Endothelial cell of umbilical vein (primary cell): ENCODE data around the gene TANGO2. TPM values are rescaled to one million over a fixed set of nuclear protein-coding genes. Genes with fewer than 3 reads are reported as not detected.

ENCODE experiments used
- BruUV-seq: library from RNA; stranded (reverse); fragments of 400-500 nt; replicated peaks from 2 replicates; lab custom pipeline; 2021; lab: Mats Ljungman, UMichigan
- CTCF ChIA-PET: fragments of 300-600, 350-600 bp; sonication (Branson Sonifier 250); formaldehyde crosslinking; loops from one replicate; lab custom pipeline; 2021; ENCODE audit warnings: antibody characterized with exemption, inconsistent platforms; lab: Charles Lee
- POLR2A ChIA-PET: fragments of 300-600, 350-600 bp; sonication (Branson Sonifier 250); formaldehyde crosslinking; loops from one replicate; lab custom pipeline; 2021; ENCODE audit warnings: antibody characterized with exemption, inconsistent platforms; lab: Charles Lee
- DNase-seq: peaks from one replicate; pipeline ENCODE4 v3.0.0-alpha.2; 2011; ENCODE audit warnings: low read depth, low spot score
- FAIRE-seq: peaks from 2 replicates; lab custom pipeline; 2011; peaks lifted over from hg19 to GRCh38; lab: Jason Lieb, UNC
- H2AFZ ChIP-seq: 2 replicates; pipeline ENCODE4 v1.6.0; 2012; ENCODE audit warnings: low read depth, low read length, control low read depth, inconsistent platforms
- H3K27ac ChIP-seq: 2 replicates; pipeline ENCODE4 v1.5.1; 2011; ENCODE audit warnings: low read depth, mild to moderate bottlenecking, control low read depth, low read length, moderate library complexity; ENCODE audit not compliant: insufficient read depth
- H3K27me3 ChIP-seq, 2 experiments: 2 replicates each; pipeline versions ENCODE4 v1.6.0 to v1.6.1; 2011; ENCODE audit warnings: low read length in 2 of 2, mixed read lengths in 1 of 2; ENCODE audit not compliant: control insufficient read depth in 2 of 2, insufficient read depth in 2 of 2
- H3K36me3 ChIP-seq, 2 experiments: 2 replicates in 1 of 2; 3 replicates in 1 of 2; pipeline ENCODE4 v1.5.1; 2011; ENCODE audit warnings: low read length in 2 of 2, mild to moderate bottlenecking in 1 of 2, moderate library complexity in 1 of 2; ENCODE audit not compliant: control insufficient read depth in 2 of 2, insufficient read depth in 2 of 2; ENCODE audit errors: extremely low read depth in 1 of 2
- H3K4me1 ChIP-seq: 3 replicates; pipeline ENCODE4 v1.5.1; 2011; ENCODE audit warnings: mild to moderate bottlenecking, low read length; ENCODE audit not compliant: control insufficient read depth, insufficient read depth; ENCODE audit errors: extremely low read depth
- H3K4me2 ChIP-seq: 2 replicates; pipeline ENCODE4 v1.6.1; 2011; ENCODE audit warnings: low read length, control low read depth, mixed read lengths; ENCODE audit not compliant: insufficient read depth
- H3K4me3 ChIP-seq, 3 experiments: fragments of 200-600 bp in 1 of 3; sonication (generic), shearing (Covaris generic) in 1 of 3; replicated peaks in 1 of 3; 2 replicates each; pipeline ENCODE4 v1.5.1; 2011 to 2016; ENCODE audit warnings: control low read depth in 3 of 3, low read length in 3 of 3, mild to moderate bottlenecking in 2 of 3, inconsistent platforms in 1 of 3, low read depth in 1 of 3, moderate library complexity in 1 of 3; ENCODE audit not compliant: insufficient read depth in 1 of 3
- H3K79me2 ChIP-seq: 2 replicates; pipeline ENCODE4 v1.6.0; 2012; ENCODE audit warnings: low read length, inconsistent platforms; ENCODE audit not compliant: control insufficient read depth, insufficient read depth
- H3K9ac ChIP-seq: replicated peaks from 2 replicates; pipeline ENCODE3; 2011; ENCODE audit warnings: low read length, control low read depth; ENCODE audit not compliant: insufficient read depth; ENCODE audit errors: extremely low read depth
- H3K9me1 ChIP-seq: replicated peaks from 3 replicates; pipeline ENCODE4 v1.6.0; 2011; ENCODE audit warnings: mild to moderate bottlenecking, low read length; ENCODE audit not compliant: control insufficient read depth, insufficient read depth; ENCODE audit errors: extremely low read depth
- H3K9me3 ChIP-seq: replicated peaks from 2 replicates; pipeline ENCODE4 v1.5.1; 2012; ENCODE audit warnings: low read length, inconsistent platforms; ENCODE audit not compliant: control insufficient read depth, insufficient read depth
- H4K20me1 ChIP-seq: replicated peaks from 2 replicates; pipeline ENCODE3; 2011; ENCODE audit warnings: mild to moderate bottlenecking, low read length; ENCODE audit not compliant: control insufficient read depth, insufficient read depth; ENCODE audit errors: extremely low read depth
- EZH2 ChIP-seq: IDR thresholded peaks from 2 replicates; pipeline ENCODE4 v1.6.1; 2012; ENCODE audit warnings: borderline replicate concordance, low read depth, mild to moderate bottlenecking, moderate library complexity, low read length, inconsistent platforms; ENCODE audit not compliant: severe bottlenecking
- FOS ChIP-seq: IDR thresholded peaks from 2 replicates; pipeline ENCODE4 v1.6.1; 2011; ENCODE audit warnings: mild to moderate bottlenecking, low read length, moderate library complexity, borderline replicate concordance; ENCODE audit not compliant: insufficient read depth
- GATA2 ChIP-seq: IDR thresholded peaks from 2 replicates; pipeline ENCODE4 v1.7.0; 2011; ENCODE audit warnings: low read depth, mild to moderate bottlenecking, moderate library complexity, mixed read lengths, low read length; ENCODE audit not compliant: insufficient read length, insufficient read depth
- JUN ChIP-seq: IDR thresholded peaks from 2 replicates; pipeline ENCODE4 v1.6.1; 2011; ENCODE audit warnings: borderline replicate concordance, low read depth; ENCODE audit not compliant: insufficient read length, insufficient read depth
- MYC ChIP-seq: IDR thresholded peaks from one replicate; pipeline ENCODE4 v1.6.1; 2011; ENCODE audit warnings: mild to moderate bottlenecking, low read depth, low read length
- POLR2AphosphoS5 ChIP-seq: IDR thresholded peaks from 2 replicates; pipeline ENCODE4 v1.6.1; 2012; ENCODE audit warnings: low read depth, mild to moderate bottlenecking, control low read depth, low read length, moderate library complexity; ENCODE audit not compliant: insufficient read depth
- dilution Hi-C: fragments of 300-500 bp; cut with MboI; formaldehyde crosslinking; loops from one replicate; pipeline ENCODE4 v1.15.0; 2019; ENCODE audit warnings: low sequenced_read_pairs; ENCODE audit not compliant: extremely low pct_ligation_motif_present
- intact Hi-C: fragments of 100-400 bp; cut with micrococcal nuclease; formaldehyde crosslinking; loops from one replicate; pipeline ENCODE4 v1.10.0; 2022
- polyA plus RNA-seq, 4 experiments: library from polyadenylated mRNA; depleted of rRNA in 3 of 4; stranded (reverse) in 3 of 4; unstranded in 1 of 4; fragments of >200 nt; gene quantifications; 2 replicates each; pipeline versions ENCODE4 v1.2.1 to v1.2.3, GENCODE V29; 2011 to 2012; ENCODE audit warnings: missing spikeins in 1 of 4
- total RNA-seq: library from RNA; stranded (reverse); gene quantifications from 2 replicates; pipeline ENCODE4 v1.2.3, GENCODE V29; 2021
- TF ChIP-seq, protein P1 (sequence below), 2 donors: IDR thresholded peaks; 1 replicate in 1 of 2; 2 replicates in 1 of 2; pipeline ENCODE4 v1.5.1; 2011; ENCODE audit warnings: low read length in 2 of 2, mild to moderate bottlenecking in 2 of 2, moderate library complexity in 2 of 2, control low read depth in 1 of 2, inconsistent platforms in 1 of 2, low read depth in 1 of 2; ENCODE audit not compliant: insufficient read depth in 1 of 2; ENCODE audit errors: extremely low read depth in 1 of 2
- TF ChIP-seq, protein P2 (sequence below): IDR thresholded peaks from 2 replicates; pipeline ENCODE4 v1.6.1; 2011; ENCODE audit not compliant: insufficient read depth, insufficient read length

TANGO2 gene
- total and polyA plus RNA-seq, 2 donors (not counting 3 experiments of a cell fraction or from before 2014, with no cell fraction given) = 40.0 to 49.3 TPM

DNA sequence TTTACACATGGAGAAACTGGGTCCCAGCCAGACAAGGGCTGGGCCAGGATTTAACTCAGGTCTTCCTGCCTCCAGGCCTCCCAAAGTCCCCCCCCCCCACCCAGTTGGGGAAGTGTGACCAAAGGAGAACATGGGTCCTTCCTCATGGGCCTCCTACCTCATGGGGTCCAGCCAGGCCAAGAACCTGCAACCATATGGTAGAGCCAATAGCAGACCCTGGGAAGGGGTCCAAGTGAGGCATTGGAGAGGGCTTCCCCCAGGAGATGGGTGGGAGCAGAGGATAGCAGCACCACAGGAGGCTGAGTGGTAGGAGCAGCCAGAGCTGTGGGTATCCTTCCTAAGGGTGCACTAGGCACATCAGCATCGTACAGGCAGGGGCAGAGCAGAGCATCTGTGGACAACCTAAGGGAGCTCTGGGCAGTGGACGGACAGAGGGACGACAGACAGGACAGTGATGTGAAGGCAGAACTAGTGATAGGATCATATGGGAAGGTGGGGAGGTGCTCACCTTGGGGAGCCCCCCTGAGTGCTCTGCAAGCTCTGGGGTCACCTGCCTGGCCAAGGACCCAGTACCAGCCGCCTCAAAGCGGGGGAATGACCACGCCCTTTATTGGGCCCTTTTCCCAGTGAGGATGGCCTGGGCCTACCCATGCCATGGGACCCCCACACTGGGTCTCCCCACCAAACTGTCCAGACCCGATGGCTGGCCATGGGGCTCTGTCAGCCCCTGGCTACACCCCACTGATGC, 8.7 kb upstream of the TANGO2 start:
- no peaks in the 10 kb centered on the region for H3K27me3 ChIP-seq
- dilution Hi-C loops (no loop called here), intact Hi-C loops (loop anchor here (2.0 kb wide), 1 partner anchor 281 kb away; no protein-coding TSS in a partner anchor)
- TF ChIP-seq, protein P1, sequence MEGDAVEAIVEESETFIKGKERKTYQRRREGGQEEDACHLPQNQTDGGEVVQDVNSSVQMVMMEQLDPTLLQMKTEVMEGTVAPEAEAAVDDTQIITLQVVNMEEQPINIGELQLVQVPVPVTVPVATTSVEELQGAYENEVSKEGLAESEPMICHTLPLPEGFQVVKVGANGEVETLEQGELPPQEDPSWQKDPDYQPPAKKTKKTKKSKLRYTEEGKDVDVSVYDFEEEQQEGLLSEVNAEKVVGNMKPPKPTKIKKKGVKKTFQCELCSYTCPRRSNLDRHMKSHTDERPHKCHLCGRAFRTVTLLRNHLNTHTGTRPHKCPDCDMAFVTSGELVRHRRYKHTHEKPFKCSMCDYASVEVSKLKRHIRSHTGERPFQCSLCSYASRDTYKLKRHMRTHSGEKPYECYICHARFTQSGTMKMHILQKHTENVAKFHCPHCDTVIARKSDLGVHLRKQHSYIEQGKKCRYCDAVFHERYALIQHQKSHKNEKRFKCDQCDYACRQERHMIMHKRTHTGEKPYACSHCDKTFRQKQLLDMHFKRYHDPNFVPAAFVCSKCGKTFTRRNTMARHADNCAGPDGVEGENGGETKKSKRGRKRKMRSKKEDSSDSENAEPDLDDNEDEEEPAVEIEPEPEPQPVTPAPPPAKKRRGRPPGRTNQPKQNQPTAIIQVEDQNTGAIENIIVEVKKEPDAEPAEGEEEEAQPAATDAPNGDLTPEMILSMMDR (IDR thresholded peaks at IDR 0.05; ENCODE audit: extremely low read depth in 1 of 2, insufficient read depth in 1 of 2, low read depth in 1 of 2, low read length in 2 of 2) = no peak
- TF ChIP-seq, protein P2, sequence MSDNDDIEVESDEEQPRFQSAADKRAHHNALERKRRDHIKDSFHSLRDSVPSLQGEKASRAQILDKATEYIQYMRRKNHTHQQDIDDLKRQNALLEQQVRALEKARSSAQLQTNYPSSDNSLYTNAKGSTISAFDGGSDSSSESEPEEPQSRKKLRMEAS = no peak
- no peak for TF ChIP-seq POLR2AphosphoS5
- TF ChIP-seq MYC = no peak
- no peak for TF ChIP-seq FOS
- no peak for TF ChIP-seq EZH2
- no peak for TF ChIP-seq JUN
- TF ChIP-seq GATA2 = no peak
- no peak overlapping the region for H3K27ac ChIP-seq
- H3K4me3 ChIP-seq = no peak overlapping the region
- no peaks in the 10 kb centered on the region for H3K36me3 ChIP-seq
- no peaks in the 10 kb centered on the region for H4K20me1 ChIP-seq
- no peaks in the 10 kb centered on the region for H3K9me1 ChIP-seq
- no peak for DNase-seq
- H3K4me2 ChIP-seq = no peak overlapping the region
- CTCF ChIA-PET = interaction anchor here (1.4 to 7.3 kb wide), 10 partner anchors 8 to 58 kb away, joined by 5 to 304 read pairs (median 21); no protein-coding TSS in a partner anchor
- H3K79me2 ChIP-seq = no peaks in the 10 kb centered on the region
- FAIRE-seq = no peak
- H3K4me1 ChIP-seq = peaks cover 6% of the 10 kb centered on the region
- no peak overlapping the region for H2AFZ ChIP-seq
- POLR2A ChIA-PET = interaction anchor here (1.1 to 1.5 kb wide), 2 partner anchors 38 to 41 kb away, joined by 4 to 5 read pairs; no protein-coding TSS in a partner anchor
- H3K9ac ChIP-seq = no peak overlapping the region
- no peaks in the 10 kb centered on the region for H3K9me3 ChIP-seq
- no TSS peak for BruUV-seq
